ENCODE results near the gene GPR162. TPM values are rescaled to one million over a fixed set of nuclear protein-coding genes. Genes with fewer than 3 reads are reported as not detected.

The GPR162 gene
- total and polyA plus RNA-seq, 2 of the 4 experiments (the other 2 are of a cell fraction), result 2.9 to 6.0 TPM

- POLR2A ChIA-PET (ENCODE audit: unreplicated experiment), result no interaction called here
- no peaks in the 10 kb centered on the region for H3K9me3 ChIP-seq (ENCODE audit: control insufficient read depth, insufficient read depth, low read length)
- no peak overlapping the region for H3K4me3 ChIP-seq (ENCODE audit: insufficient read depth, low read depth, low read length)
- in situ Hi-C loops (cut with MboI; ENCODE audit: low sequenced_read_pairs), result no loop called here
- no peak overlapping the region for H2AFZ ChIP-seq (replicated peaks; ENCODE audit: low read length, poor library complexity)
- no peak overlapping the region for H2AK9ac ChIP-seq (replicated peaks; ENCODE audit: low read depth, low read length, poor library complexity)
- peaks cover 69% of the 10 kb centered on the region for H3K36me3 ChIP-seq (ENCODE audit: control insufficient read depth, insufficient read depth, low read length)
- no peak overlapping the region for H2BK5ac ChIP-seq (ENCODE audit: low read depth, low read length, poor library complexity, severe bottlenecking)
- H3K56ac ChIP-seq (ENCODE audit: extremely low read depth, insufficient read depth, low read length), result no peak overlapping the region
- no peak for TF ChIP-seq SMC3 (IDR thresholded peaks at IDR 0.05; ENCODE audit: low read depth, low read length)
- H2BK15ac ChIP-seq (ENCODE audit: low read depth, low read length), result no peak overlapping the region
- H3K9me1 ChIP-seq (ENCODE audit: insufficient read depth, low read length), result peaks cover 3% of the 10 kb centered on the region; the same call in 1 of the 2 replicates
- intact Hi-C loops (cut with micrococcal nuclease), result no loop called here
- H3K27ac ChIP-seq (ENCODE audit: insufficient read depth, low read length), result no peak overlapping the region
- no TSS peak for BruUV-seq (replicated peaks)
- H2BK120ac ChIP-seq (ENCODE audit: low read depth, low read length), result no peak overlapping the region
- no peak overlapping the region for H3K18ac ChIP-seq (ENCODE audit: low read depth, low read length)
- H4K8ac ChIP-seq (ENCODE audit: low read depth in 2 of 2, low read length in 2 of 2), result no peak overlapping the region
- DNase-seq (no peak), ATAC-seq (ENCODE audit: low read depth) (no peak)
- H4K20me1 ChIP-seq (ENCODE audit: insufficient read depth, low read length), result peaks cover 7% of the 10 kb centered on the region
- H3K4me1 ChIP-seq (ENCODE audit: control insufficient read depth, insufficient read depth, low read length), result peaks cover 4% of the 10 kb centered on the region
- CTCF ChIA-PET, result interaction anchor here (1.0 kb wide), 1 partner anchor 56 kb away, joined by 4 read pairs; no protein-coding TSS in a partner anchor
- H3K9ac ChIP-seq (ENCODE audit: low read depth, low read length), result no peak overlapping the region
- no peak overlapping the region for H4K5ac ChIP-seq (ENCODE audit: low read depth, low read length)
- H3K14ac ChIP-seq (replicated peaks; ENCODE audit: low read depth, low read length), result no peak overlapping the region
- H4K91ac ChIP-seq (ENCODE audit: insufficient read depth, low read depth, low read length), result no peak overlapping the region
- H3K79me1 ChIP-seq (ENCODE audit: low read depth in 1 of 2, low read length in 2 of 2), result peaks cover 9 to 37% of the 10 kb centered on the region in 2 experiments
- no peak overlapping the region for H3K4me2 ChIP-seq (ENCODE audit: low read depth, low read length)
- no peak overlapping the region for H2AK5ac ChIP-seq (ENCODE audit: low read depth, low read length)
- H3K4ac ChIP-seq (ENCODE audit: low read depth, low read length), result no peak overlapping the region
- dilution Hi-C loops (cut with HindIII; ENCODE audit: low sequenced_read_pairs, unreplicated experiment), result no loop called here
- H3K23ac ChIP-seq (ENCODE audit: low read depth, low read length), result no peak overlapping the region
- WGBS, 2 experiments (ENCODE audit: extremely low coverage in 2 of 2, insufficient read length in 1 of 2), result 89% methylated on average over 1 of the region's 5 CpGs; no CpG with 5 or more reads in 1 of the 2 experiments
- no peak overlapping the region for H2BK20ac ChIP-seq (ENCODE audit: low read depth, low read length)
- H3K27me3 ChIP-seq (ENCODE audit: control insufficient read depth, insufficient read depth, low read length), result no peaks in the 10 kb centered on the region
Measured at GRCh38 chr12:6834873-6835272, 13.3 kb downstream of the GPR162 start.

Measured in IMR-90 (cell line).